ENCODE measurements around the gene KCMF1. TPM values are rescaled to one million over a fixed set of nuclear protein-coding genes. Genes with fewer than 3 reads are reported as not detected.

The KCMF1 gene
- total and polyA plus RNA-seq, 12 donors, result 9.7 to 74.2 (median 45.4) TPM

DNA sequence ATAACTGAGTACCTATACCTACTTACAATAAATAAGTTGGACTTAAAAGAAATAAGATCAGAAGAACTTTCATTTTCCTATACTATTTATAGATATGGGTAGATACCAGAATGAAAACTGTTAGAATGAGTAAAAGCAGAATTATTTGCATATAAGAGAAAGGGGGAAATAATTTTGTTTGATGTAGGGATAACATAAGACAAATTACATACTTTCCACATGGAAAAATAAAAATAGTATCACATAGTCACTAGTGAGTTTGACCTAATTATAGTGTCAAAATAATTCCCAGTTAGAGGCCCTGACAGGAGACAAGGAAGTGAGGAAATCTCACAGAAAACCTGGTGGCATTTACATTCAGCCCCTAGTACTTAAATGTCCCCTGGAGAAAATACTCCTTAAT is 28.6 kb downstream of the KCMF1 start:
- no peak for DNase-seq
- Histone ChIP-seq H3K27ac (no peak overlapping the region), H3K4me1 (replicated peaks in 1 of 2) (peaks cover 0 to 28% of the 10 kb centered on the region in 2 donors), H3K27me3 (no peaks in the 10 kb centered on the region), H3K9me3 (replicated peaks in 1 of 3) (no peaks in the 10 kb centered on the region), H3K36me3 (replicated peaks in 1 of 2) (no peaks in the 10 kb centered on the region), H3K4me3 (no peak overlapping the region)
- TF ChIP-seq POLR2A (IDR thresholded peaks at IDR 0.05), result no peak
- TF ChIP-seq, protein P1, sequence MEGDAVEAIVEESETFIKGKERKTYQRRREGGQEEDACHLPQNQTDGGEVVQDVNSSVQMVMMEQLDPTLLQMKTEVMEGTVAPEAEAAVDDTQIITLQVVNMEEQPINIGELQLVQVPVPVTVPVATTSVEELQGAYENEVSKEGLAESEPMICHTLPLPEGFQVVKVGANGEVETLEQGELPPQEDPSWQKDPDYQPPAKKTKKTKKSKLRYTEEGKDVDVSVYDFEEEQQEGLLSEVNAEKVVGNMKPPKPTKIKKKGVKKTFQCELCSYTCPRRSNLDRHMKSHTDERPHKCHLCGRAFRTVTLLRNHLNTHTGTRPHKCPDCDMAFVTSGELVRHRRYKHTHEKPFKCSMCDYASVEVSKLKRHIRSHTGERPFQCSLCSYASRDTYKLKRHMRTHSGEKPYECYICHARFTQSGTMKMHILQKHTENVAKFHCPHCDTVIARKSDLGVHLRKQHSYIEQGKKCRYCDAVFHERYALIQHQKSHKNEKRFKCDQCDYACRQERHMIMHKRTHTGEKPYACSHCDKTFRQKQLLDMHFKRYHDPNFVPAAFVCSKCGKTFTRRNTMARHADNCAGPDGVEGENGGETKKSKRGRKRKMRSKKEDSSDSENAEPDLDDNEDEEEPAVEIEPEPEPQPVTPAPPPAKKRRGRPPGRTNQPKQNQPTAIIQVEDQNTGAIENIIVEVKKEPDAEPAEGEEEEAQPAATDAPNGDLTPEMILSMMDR (IDR thresholded peaks at IDR 0.05), result no peak
- intact Hi-C loops (cut with DNase I), result no loop called here

- peaks cover 0 to 16% of the 10 kb centered on the region in 2 donors for H3K4me1 ChIP-seq (replicated peaks in 1 of 2)
- H3K36me3 ChIP-seq (replicated peaks in 1 of 2), result no peaks in the 10 kb centered on the region
- H3K9me3 ChIP-seq (replicated peaks in 1 of 3), result no peaks in the 10 kb centered on the region
- intact Hi-C loops (cut with DNase I), result no loop called here
- H3K27me3 ChIP-seq, result no peaks in the 10 kb centered on the region
- H3K4me3 ChIP-seq, result no peak overlapping the region
- 65 to 71% (median 66%) methylated on average over 2 of the region's 2 CpGs for WGBS, 4 donors
- H3K27ac ChIP-seq, result no peak overlapping the region
- no peak for DNase-seq
- TF ChIP-seq, protein P1 (IDR thresholded peaks at IDR 0.05), result no peak
- no peak for TF ChIP-seq POLR2A (IDR thresholded peaks at IDR 0.05)
These were observed 30.6 kb downstream of the KCMF1 start for GRCh38 chr2:85001595-85001994.

- DNase-seq, result no peak
- TF ChIP-seq POLR2A (IDR thresholded peaks at IDR 0.05), result no peak
- TF ChIP-seq, protein P1 (IDR thresholded peaks at IDR 0.05), result no peak
- intact Hi-C loops (cut with DNase I), result no loop called here
- Histone ChIP-seq H3K27me3 (no peaks in the 10 kb centered on the region), H3K4me1 (replicated peaks in 1 of 2) (peaks cover 0 to 16% of the 10 kb centered on the region in 2 donors), H3K36me3 (replicated peaks in 1 of 2) (peaks cover 0 to 5% of the 10 kb centered on the region in 2 donors), H3K9me3 (replicated peaks in 1 of 3) (no peaks in the 10 kb centered on the region), H3K27ac (no peak overlapping the region), H3K4me3 (no peak overlapping the region)
These were observed 31.6 kb downstream of the KCMF1 start for GRCh38 chr2:85002534-85002933.

GRCh38 chr2:85008252-85008651 is 37.3 kb downstream of the KCMF1 start:
- TF ChIP-seq POLR2A (IDR thresholded peaks at IDR 0.05), result no peak
- TF ChIP-seq, protein P1 (IDR thresholded peaks at IDR 0.05), result no peak
- no peak overlapping the region for H3K4me3 ChIP-seq
- no peaks in the 10 kb centered on the region for H3K27me3 ChIP-seq
- no peak for DNase-seq
- peaks cover 0 to 23% of the 10 kb centered on the region in 2 donors for H3K4me1 ChIP-seq (replicated peaks in 1 of 2)
- H3K36me3 ChIP-seq (replicated peaks in 1 of 2), result peaks cover 0 to 8% of the 10 kb centered on the region in 2 donors
- no peaks in the 10 kb centered on the region for H3K9me3 ChIP-seq (replicated peaks in 1 of 3)
- WGBS, 4 donors, result 94 to 100% (median 97%) methylated on average over 2 of the region's 2 CpGs
- H3K27ac ChIP-seq, result no peak overlapping the region
- intact Hi-C loops (cut with DNase I), result no loop called here

Data from adrenal gland (tissue), 12 donors.